OCI-LY1 (cell line): Measurements from ENCODE around the gene ANXA3.

Source experiments
- EZH2 ChIP-seq: fragments of 200-600 bp; sonication (generic), shearing (Covaris generic); IDR thresholded peaks from 2 replicates; pipeline ENCODE4 v1.8.0; 2017; ENCODE audit warnings: borderline replicate concordance, mixed run types, mild to moderate bottlenecking, antibody characterized with exemption, low read length, moderate library complexity, mixed read lengths
- TF ChIP-seq, protein P1 (sequence below): fragments of 200-600 bp; sonication (generic), shearing (Covaris generic); IDR thresholded peaks from 2 replicates; pipeline ENCODE4 v1.5.1; 2017; ENCODE audit warnings: mild to moderate bottlenecking, antibody characterized with exemption, low read length, moderate library complexity, mixed read lengths

GRCh38 chr4:78553529-78554060 is 2.0 kb downstream of the ANXA3 start:
- TF ChIP-seq, protein P1, sequence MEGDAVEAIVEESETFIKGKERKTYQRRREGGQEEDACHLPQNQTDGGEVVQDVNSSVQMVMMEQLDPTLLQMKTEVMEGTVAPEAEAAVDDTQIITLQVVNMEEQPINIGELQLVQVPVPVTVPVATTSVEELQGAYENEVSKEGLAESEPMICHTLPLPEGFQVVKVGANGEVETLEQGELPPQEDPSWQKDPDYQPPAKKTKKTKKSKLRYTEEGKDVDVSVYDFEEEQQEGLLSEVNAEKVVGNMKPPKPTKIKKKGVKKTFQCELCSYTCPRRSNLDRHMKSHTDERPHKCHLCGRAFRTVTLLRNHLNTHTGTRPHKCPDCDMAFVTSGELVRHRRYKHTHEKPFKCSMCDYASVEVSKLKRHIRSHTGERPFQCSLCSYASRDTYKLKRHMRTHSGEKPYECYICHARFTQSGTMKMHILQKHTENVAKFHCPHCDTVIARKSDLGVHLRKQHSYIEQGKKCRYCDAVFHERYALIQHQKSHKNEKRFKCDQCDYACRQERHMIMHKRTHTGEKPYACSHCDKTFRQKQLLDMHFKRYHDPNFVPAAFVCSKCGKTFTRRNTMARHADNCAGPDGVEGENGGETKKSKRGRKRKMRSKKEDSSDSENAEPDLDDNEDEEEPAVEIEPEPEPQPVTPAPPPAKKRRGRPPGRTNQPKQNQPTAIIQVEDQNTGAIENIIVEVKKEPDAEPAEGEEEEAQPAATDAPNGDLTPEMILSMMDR: no peak
- no peak for TF ChIP-seq EZH2
